ENCODE data around the gene GRIK4. TPM values are rescaled to one million over a fixed set of nuclear protein-coding genes. Genes with fewer than 3 reads are reported as not detected.

Gene GRIK4
- total RNA-seq, 1 experiment from 2014 or later, result not detected

GRCh38 chr11:120633616-120634393 lies 122.3 kb downstream of the GRIK4 start:
- DNase-seq (ENCODE audit: low spot score), result no peak

DNA sequence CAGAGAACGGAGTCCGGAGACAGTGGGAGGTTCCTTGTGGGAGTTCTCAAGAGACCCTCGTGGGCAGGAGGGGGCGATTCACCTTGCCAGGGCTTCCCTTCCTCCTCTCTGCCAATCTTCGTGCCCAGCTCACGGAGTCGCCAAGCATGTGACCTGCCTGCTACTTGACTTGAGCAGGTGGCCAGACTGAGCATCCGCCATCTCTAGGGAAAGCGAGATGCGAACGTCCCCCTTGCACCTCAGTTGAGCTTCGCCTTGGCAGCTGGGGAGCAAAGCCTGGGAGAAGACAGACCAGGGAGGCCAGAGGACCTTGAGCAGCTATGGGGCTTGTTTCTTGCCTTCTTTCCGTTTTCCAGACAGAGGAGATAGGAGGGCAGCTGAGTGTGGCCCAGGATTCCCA lies 123.2 kb downstream of the GRIK4 start:
- DNase-seq (ENCODE audit: low spot score), result no peak

- DNase-seq (ENCODE audit: low spot score), result no peak
These were observed 123.7 kb downstream of the GRIK4 start for GRCh38 chr11:120635136-120635810.

GRCh38 chr11:120637131-120637530 lies 125.6 kb downstream of the GRIK4 start:
- no peak for DNase-seq (ENCODE audit: low spot score)

DNA sequence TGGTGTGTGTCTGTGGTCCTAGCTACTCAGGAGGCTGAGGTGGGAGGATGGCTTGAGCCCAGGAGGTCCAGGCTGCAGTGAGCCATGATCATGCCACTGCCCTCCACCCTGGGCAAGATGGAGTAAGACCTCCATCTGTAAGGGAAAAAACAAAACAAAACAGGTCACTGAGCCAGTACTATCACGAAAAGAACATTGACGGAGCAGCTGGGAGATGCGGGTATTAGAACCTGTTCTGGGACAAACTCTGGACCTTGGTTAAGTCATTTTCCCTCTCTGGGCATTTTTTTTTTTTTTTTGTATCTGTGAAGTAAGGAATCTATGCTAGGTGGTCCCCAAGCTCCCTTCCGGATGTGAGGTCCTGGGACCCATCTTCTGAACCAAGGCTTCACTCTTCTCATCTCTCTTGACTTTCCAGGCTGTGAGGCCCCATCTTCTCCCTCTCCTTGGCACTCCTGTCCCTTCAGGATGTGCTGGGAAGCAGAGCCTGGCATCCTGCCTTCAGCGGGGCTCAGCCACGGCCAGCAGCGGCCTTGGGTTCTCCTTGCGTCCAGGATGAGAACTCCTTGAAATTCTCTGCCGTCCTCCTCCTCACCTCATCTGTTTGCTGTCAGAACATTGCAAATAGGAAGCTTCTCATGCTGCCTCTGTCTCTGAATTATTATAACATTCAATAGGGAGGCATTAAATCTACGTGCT lies 130.8 kb downstream of the GRIK4 start:
- no peak for DNase-seq (ENCODE audit: low spot score)

GRCh38 chr11:120643284-120643683 lies 131.7 kb downstream of the GRIK4 start:
- DNase-seq (ENCODE audit: low spot score), result no peak

DNA sequence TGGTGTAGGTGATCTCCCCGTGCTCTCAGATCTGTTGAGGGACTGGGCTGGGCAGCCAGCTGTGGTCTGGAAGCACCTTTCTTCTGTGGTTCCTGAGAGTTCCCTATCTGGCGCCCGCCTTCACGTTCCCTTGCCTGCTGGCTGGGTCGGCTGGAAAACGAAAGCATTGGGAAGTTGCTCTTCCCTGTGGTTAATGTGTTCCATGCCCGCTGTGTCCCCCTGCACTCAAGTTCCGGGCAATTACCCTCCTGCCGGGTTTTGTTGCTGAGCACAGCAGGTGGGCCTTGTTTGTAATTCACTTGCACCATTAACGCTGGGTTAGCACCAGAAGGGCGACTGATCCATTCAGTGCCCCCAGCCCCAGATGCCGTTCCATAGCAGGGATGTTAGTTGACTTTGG lies 134.1 kb downstream of the GRIK4 start:
- DNase-seq (ENCODE audit: low spot score), result no peak

DNA sequence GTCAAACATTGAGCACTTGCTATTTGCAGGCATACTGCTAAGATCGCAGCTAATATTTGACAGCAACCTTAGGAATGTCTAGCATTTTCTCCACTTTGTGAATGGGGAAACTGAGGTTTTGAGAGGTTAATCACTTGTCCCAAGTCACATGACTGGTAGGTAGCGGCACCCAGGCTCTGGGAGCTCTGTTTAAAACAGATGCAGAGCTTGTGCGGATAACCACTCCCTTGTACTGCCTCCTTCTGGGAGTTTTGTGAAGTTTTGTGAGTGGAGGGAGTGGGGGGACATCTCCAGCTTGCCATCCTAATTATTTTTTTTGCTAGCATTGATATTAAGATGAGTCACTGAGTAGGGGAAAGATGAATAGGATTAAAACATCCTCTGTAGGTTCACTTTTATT lies 134.7 kb downstream of the GRIK4 start:
- DNase-seq (ENCODE audit: low spot score), result no peak

GRCh38 chr11:120647681-120648080 lies 136.1 kb downstream of the GRIK4 start:
- no peak for DNase-seq (ENCODE audit: low spot score)

DNA sequence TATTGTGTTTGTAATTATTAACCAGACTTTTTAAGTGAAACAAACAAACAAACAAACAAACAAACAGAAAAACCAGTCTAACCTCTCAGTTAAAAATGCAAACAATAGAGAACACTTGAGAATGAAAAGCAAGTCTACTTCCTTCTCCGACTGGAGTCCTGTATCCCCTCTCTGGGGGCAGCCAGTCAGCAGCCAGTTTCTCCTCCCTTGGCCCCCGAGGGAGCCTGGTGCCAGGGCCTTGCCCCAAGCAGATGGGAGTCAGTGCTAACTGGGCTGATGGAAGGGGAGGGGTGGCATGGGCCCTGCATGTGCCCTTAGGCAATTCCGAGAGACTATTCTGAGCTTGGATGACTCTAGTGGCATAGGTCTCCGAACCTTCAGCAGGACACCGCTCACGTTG lies 137.2 kb downstream of the GRIK4 start:
- no peak for DNase-seq (ENCODE audit: low spot score)

GRCh38 chr11:120649316-120649715 lies 137.8 kb downstream of the GRIK4 start:
- DNase-seq (ENCODE audit: low spot score), result no peak

- no peak for DNase-seq (ENCODE audit: low spot score)
These were observed 139.8 kb downstream of the GRIK4 start for GRCh38 chr11:120651396-120651795.

GRCh38 chr11:120651836-120652235 lies 140.3 kb downstream of the GRIK4 start:
- DNase-seq (ENCODE audit: low spot score), result no peak

- DNase-seq (ENCODE audit: low spot score), result peak; percentile 11
These were observed 141.3 kb downstream of the GRIK4 start for GRCh38 chr11:120652705-120653335.

DNA sequence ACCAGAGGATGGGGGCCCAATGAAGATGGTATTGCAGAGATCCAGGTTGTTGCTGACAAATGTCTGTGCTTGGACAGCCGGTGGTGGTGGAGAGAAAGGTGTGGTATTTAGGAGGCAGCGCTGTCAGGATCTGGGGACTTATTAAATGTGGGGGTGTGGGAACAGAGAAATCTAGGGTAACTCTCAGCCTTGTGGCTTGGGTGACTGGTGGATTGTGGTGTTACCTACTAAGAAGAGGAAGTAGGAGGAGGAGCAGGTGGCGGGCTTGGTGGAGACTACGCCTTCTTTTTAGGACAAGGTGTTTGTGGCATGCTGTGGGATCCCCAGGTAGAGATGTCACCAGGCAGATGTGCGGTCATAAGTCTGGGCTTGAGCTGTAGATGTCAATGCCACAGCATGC lies 144.0 kb downstream of the GRIK4 start:
- DNase-seq (ENCODE audit: low spot score), result no peak

GRCh38 chr11:120657306-120658070 lies 145.9 kb downstream of the GRIK4 start:
- DNase-seq (ENCODE audit: low spot score), result no peak

GRCh38 chr11:120658071-120658423 lies 146.5 kb downstream of the GRIK4 start:
- no peak for DNase-seq (ENCODE audit: low spot score)

- DNase-seq (ENCODE audit: low spot score), result no peak
These were observed 147.5 kb downstream of the GRIK4 start for GRCh38 chr11:120659076-120659475.

GRCh38 chr11:120660024-120660565 lies 148.5 kb downstream of the GRIK4 start:
- peak; percentile 24 for DNase-seq (ENCODE audit: low spot score)

DNA sequence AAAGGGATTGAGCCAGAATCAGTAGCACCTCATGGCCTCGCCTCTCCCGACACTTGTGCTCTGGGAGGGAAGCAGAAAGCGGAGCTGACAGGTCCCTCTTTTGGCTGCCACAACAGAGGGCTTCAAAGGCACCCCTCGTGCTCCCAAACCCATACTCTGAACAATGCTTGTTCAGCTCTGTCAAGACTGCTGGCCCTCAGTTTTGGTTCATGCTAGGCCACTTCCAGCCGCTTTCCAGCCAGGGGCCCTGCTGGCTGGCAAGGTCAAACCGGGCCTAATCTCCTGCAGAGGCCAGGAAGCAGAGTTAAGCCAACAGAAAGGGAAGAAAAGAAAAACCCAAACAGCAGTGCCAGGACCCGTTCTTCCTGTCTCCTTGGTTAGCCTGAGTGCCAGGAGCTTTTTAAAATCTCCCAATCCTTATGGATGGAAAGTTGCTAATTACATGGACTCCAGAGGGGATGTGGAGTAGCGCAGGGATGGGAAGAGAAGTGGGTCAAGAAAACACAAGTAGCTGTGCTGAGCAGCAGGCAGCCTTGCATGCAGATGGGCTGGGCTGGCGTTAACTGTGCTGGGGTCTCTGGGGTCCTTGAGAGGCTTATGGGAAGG lies 150.6 kb downstream of the GRIK4 start:
- DNase-seq (ENCODE audit: low spot score), result no peak

DNA sequence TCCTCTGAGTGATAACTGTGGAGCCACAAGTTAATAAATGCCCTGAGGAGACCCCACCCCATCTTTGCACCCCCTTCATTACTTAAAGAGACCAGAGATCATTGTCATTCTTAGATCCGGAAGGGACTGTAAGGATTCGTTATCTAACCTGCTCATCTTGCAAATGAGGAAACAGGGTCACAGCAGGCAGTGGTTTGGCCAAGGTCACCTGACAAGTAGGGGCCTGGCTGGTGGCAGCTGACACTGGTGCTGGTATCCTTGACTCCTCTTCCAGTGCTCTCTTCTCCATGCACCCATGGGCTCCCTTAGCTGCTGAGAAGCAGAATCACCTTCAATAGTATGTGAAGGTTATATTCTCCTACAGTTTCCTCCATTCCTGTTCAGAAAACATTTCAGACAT lies 151.6 kb downstream of the GRIK4 start:
- DNase-seq (ENCODE audit: low spot score), result no peak
